Activated CD8-positive, alpha-beta memory T cell treated with anti-CD3 and anti-CD28 coated beads for 1 hour (primary cell): ENCODE measurements around the gene ADAM22.
"Not testable (repeated sequence)": the region's sequence is repeated elsewhere in the genome, so short reads cannot be mapped to it uniquely, and the experiment has no call there.

Experiments used
- DNase-seq, 2 donors: peaks; one replicate each; pipeline ENCODE4 v3.0.0-alpha.2; 2020; ENCODE audit warnings: low read depth in 1 of 2; ENCODE audit errors: extremely low read depth in 1 of 2

Gene ADAM22

GRCh38 chr7:88151119-88151790 is 217.2 kb downstream of the ADAM22 start:
- no peak for DNase-seq

- no peak for DNase-seq
These were observed 219.3 kb downstream of the ADAM22 start for GRCh38 chr7:88153378-88153777.

- no peak for DNase-seq
These were observed 221.7 kb downstream of the ADAM22 start for GRCh38 chr7:88155756-88156155.

- no peak for DNase-seq
These were observed 222.3 kb downstream of the ADAM22 start for GRCh38 chr7:88156356-88156755.

GRCh38 chr7:88159741-88160140 is 225.7 kb downstream of the ADAM22 start:
- DNase-seq = not testable (repeated sequence)

GRCh38 chr7:88165697-88166096 is 231.6 kb downstream of the ADAM22 start:
- no peak for DNase-seq

GRCh38 chr7:88167223-88167622 is 233.2 kb downstream of the ADAM22 start:
- no peak for DNase-seq

GRCh38 chr7:88167721-88168120 is 233.7 kb downstream of the ADAM22 start:
- no peak for DNase-seq

GRCh38 chr7:88169717-88170320 is 235.8 kb downstream of the ADAM22 start:
- DNase-seq = no peak

GRCh38 chr7:88172842-88173241 is 238.8 kb downstream of the ADAM22 start:
- DNase-seq = no peak

- no peak for DNase-seq
These were observed 242.1 kb downstream of the ADAM22 start for GRCh38 chr7:88176190-88176589.

GRCh38 chr7:88183051-88183450 is 249.0 kb downstream of the ADAM22 start:
- DNase-seq = no peak

GRCh38 chr7:88184848-88185304 is 250.8 kb downstream of the ADAM22 start:
- DNase-seq = no peak

GRCh38 chr7:88185650-88186049 is 251.6 kb downstream of the ADAM22 start:
- no peak for DNase-seq

- DNase-seq = no peak
These were observed 257.9 kb downstream of the ADAM22 start for GRCh38 chr7:88191911-88192310.

- no peak for DNase-seq
These were observed 266.2 kb downstream of the ADAM22 start for GRCh38 chr7:88200261-88200660.

GRCh38 chr7:88200789-88201188 is 266.7 kb downstream of the ADAM22 start:
- DNase-seq = no peak

GRCh38 chr7:88201305-88201704 is 267.3 kb downstream of the ADAM22 start:
- DNase-seq = no peak

GRCh38 chr7:88202278-88202677 is 268.2 kb downstream of the ADAM22 start:
- no peak for DNase-seq

- no peak for DNase-seq
These were observed 268.7 kb downstream of the ADAM22 start for GRCh38 chr7:88202799-88203198.

- DNase-seq = no peak
These were observed 269.4 kb downstream of the ADAM22 start for GRCh38 chr7:88203401-88203800.

- no peak for DNase-seq
These were observed 270.6 kb downstream of the ADAM22 start for GRCh38 chr7:88204525-88205110.
